ENCODE results near the gene TCAF1. TPM values are rescaled to one million over a fixed set of nuclear protein-coding genes. Genes with fewer than 3 reads are reported as not detected.

Gene TCAF1
- total RNA-seq, 1 donor from 2014 or later: 42.6 TPM

- no peak overlapping the region for H3K4me3 ChIP-seq
- no peaks in the 10 kb centered on the region for H3K9me3 ChIP-seq
- no peak overlapping the region for H3K27ac ChIP-seq
- H3K27me3 ChIP-seq: no peaks in the 10 kb centered on the region
- no peak for ATAC-seq
- intact Hi-C loops (cut with DNase I): no loop called here
- no peaks in the 10 kb centered on the region for H3K36me3 ChIP-seq
- DNase-seq: no peak
- no peak for TF ChIP-seq CTCF (IDR thresholded peaks at IDR 0.05)
- no peaks in the 10 kb centered on the region for H3K4me1 ChIP-seq
Observed at GRCh38 chr7:143924851-143925250, 22.9 kb upstream of the TCAF1 start.

DNA sequence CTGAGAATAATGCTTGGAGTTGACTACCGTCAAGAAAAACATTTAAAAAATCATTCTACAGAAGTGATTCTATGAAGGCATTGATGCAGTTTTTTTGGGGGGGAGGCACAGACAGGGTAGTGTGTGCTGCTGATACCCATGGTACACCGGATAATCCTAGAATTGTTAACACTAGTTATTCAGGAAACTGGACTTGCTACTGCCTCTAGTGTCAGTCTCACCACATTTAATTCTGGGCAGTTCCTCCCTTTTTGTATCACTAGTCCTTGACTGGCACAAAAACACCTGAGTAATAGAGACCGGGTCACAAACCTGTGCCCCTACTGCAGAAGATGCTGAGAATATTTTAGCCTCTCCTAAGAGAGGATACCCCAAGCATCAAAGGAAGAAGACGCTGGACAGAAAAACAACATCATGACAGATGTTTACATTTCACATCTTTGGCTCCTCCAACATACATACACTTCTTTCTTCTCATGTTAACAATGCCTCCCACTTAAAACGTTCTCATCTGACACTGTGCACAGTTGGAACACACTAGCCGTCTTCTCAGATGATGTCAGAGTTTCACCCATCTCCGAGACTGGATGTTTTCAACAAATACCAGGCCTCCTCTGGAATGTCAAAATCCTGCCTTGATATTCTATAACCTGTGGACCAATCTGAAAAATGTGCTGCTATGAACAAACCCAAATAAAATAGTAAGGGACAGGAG lies 13.1 kb upstream of the TCAF1 start:
- TF ChIP-seq CTCF (IDR thresholded peaks at IDR 0.05): no peak
- Histone ChIP-seq H3K4me1 (no peaks in the 10 kb centered on the region), H3K4me3 (no peak overlapping the region), H3K9me3 (no peaks in the 10 kb centered on the region), H3K36me3 (no peaks in the 10 kb centered on the region), H3K27ac (no peak overlapping the region), H3K27me3 (no peaks in the 10 kb centered on the region)
- DNase-seq: no peak
- intact Hi-C loops (cut with DNase I): no loop called here
- no peak for ATAC-seq

- Histone ChIP-seq H3K27ac (no peak overlapping the region), H3K27me3 (no peaks in the 10 kb centered on the region), H3K4me3 (no peak overlapping the region), H3K4me1 (no peaks in the 10 kb centered on the region), H3K36me3 (no peaks in the 10 kb centered on the region), H3K9me3 (no peaks in the 10 kb centered on the region)
- DNase-seq (no peak), ATAC-seq (no peak)
- intact Hi-C loops (cut with DNase I): no loop called here
- no peak for TF ChIP-seq CTCF (IDR thresholded peaks at IDR 0.05)
Observed at GRCh38 chr7:143913945-143914615, 12.1 kb upstream of the TCAF1 start.

DNA sequence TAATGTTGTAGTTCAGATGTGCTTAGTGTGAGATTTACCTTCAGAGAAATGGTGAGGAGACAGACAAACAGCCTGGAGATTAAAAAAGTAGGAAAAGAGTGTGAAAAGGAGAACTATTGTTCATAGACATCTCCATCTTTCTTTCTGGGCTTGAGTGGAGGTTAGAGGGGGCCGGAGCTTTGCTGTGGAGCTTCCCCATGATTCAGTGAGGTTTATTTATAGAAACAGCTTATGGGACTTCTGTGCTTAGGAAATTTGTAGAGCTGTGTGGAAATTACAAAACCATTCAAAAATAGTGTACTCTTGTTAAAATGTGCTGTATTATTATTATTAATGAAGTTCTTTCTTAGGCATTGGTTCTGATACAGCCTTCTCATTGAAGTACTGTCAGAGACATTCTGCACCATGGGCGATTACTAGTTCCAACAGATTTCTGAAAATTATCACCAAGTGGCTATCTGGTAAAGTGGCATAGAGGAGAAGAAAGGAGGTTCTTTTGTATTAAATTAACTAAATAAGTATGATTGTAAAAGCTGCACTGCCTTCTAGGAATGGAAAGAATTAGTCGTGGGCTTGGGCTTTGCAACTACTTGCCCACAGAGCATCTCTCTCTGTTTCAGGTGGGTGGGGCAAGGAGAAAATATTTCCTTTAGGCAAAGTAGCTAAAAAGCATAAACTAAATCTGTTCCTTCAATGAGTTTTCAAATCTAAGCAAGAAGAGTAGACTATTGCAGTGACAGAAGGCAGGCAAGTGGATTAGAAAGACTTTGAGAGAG lies 8.7 kb upstream of the TCAF1 start:
- Histone ChIP-seq H3K36me3 (no peaks in the 10 kb centered on the region), H3K9me3 (no peaks in the 10 kb centered on the region), H3K27me3 (no peaks in the 10 kb centered on the region), H3K4me1 (no peaks in the 10 kb centered on the region), H3K27ac (no peak overlapping the region), H3K4me3 (no peak overlapping the region)
- TF ChIP-seq CTCF (IDR thresholded peaks at IDR 0.05): no peak
- DNase-seq (no peak), ATAC-seq (no peak)
- intact Hi-C loops (cut with DNase I): no loop called here

DNA sequence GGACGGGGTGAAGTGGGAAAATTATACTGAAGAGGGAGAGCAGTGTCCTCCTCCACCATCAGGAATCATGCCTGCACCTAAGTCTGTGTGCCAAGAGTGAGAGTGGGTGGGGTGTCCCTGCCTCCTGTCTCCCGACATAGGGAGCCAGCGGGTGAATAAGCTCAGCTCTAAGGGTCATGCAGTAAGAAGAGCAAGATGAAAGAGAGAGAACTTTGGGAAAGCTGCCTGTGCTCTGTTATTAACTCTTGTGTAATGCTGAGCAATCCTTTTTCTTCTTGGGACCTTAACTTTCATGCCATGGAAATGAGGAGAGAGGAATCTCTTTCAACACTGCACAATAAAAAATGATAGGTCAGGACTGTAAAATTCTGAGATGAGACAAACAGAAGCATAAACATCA lies 7.9 kb upstream of the TCAF1 start:
- intact Hi-C loops (cut with DNase I): no loop called here
- no peaks in the 10 kb centered on the region for H3K36me3 ChIP-seq
- H3K9me3 ChIP-seq: no peaks in the 10 kb centered on the region
- ATAC-seq (no peak), DNase-seq (no peak)
- TF ChIP-seq CTCF (IDR thresholded peaks at IDR 0.05): no peak
- no peaks in the 10 kb centered on the region for H3K4me1 ChIP-seq
- H3K27me3 ChIP-seq: no peaks in the 10 kb centered on the region
- H3K4me3 ChIP-seq: no peak overlapping the region
- H3K27ac ChIP-seq: no peak overlapping the region

Measured in upper lobe of right lung (tissue), 1 donor.